ENCODE results near the gene IKZF1.

DNA sequence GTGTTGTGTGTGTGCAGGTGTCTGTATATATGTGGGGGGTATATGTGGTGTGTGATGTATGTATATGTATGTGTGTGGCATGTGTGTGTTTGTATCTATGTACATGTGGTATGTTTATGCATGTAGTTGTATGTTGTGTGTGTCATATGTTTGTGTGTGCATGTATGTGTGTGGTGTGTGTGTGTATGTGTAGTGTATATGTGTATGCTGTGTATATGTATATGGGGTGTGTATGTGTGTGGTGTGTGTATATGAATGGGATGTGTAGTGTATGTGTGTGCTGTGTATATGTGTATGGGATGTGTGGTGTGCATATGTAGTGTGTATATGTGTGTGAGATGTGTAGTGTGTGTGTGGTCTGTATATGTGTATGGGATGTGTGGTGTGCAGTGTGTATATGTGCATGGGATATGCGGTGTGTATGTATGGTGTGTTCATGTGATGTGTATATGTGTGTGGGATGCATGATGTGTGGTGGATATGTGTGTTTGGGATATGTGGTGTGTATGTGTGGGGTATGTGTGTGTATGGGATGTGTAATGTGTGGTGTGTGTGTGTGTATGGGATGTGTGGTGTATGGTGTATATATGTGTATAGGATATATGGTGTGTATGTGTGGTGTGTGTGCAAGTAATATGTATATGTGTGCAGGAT lies 30.0 kb downstream of the IKZF1 start:
- TF ChIP-seq CTCF (IDR thresholded peaks at IDR 0.05; ENCODE audit: insufficient read depth, low read depth, low read length) (no peak), EZH2 (IDR thresholded peaks at IDR 0.05; ENCODE audit: insufficient read depth, low read length) (no peak)
